NCI-H446 treated with DMSO at 0.1 percent for 48 hours (cell line): Measurements from ENCODE around the gene FBXO44.
A peak's percentile ranks its signal among the peaks of the same experiment; 100 is the strongest.
"Not testable (repeated sequence)": the region's sequence is repeated elsewhere in the genome, so short reads cannot be mapped to it uniquely, and the experiment has no call there.

Source experiments
- DNase-seq: peaks from one replicate; lab custom pipeline; 2025; lab: John Stamatoyannopoulos, UW

The FBXO44 gene, protein sequence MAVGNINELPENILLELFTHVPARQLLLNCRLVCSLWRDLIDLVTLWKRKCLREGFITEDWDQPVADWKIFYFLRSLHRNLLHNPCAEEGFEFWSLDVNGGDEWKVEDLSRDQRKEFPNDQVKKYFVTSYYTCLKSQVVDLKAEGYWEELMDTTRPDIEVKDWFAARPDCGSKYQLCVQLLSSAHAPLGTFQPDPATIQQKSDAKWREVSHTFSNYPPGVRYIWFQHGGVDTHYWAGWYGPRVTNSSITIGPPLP

DNA sequence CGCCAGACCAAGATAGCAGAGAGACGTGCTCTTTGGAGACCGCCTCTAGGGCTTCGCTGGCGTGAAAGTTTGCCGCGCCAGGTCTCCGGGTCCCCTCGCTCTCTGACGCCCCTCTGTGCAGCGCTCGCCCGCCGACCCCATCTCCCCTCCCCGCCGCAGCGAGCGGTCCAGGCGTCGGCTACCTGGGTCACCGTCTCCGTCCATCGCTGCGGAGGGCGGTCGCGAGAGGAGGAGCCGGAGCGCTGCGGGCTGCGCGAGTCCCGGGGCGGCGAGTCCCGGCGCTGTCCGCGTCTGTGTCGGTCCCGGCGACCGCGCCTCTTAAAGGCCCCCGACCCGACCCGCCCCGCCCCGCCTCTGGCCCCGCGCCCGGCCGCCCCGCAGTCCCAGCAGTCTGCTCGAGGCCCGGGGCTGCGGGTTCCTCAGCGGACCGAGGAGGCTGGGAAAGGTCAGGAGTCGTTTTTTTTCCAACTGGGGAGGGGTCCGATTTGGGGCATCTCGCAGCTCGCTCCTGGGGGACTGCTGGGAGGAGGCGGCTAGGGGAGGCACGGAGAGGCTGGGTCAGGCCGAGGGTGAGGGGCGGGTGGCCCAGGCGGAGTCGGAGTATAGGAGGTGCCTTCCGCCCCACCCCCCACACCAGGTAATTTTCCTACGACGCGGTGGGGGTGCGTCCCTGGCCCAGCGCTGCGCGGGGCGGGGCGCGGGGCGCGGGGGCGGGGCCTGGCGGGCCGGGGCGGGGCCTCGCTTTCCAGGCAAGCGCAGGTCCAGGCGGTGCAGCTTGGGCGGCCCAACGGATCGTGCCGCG, at the start of gene FBXO44, which contains the start of gene FBXO2:
TSS of gene FBXO44 (plus strand) at position 741 of the 802 bp plus-strand sequence. CDS start 959 bp downstream, outside the sequence.
TSS of gene FBXO2 (minus strand) at position 293 of the 802 bp plus-strand sequence. CDS start at position 204, 89 bp downstream.
- DNase-seq = no peak

GRCh38 chr1:11606775-11607174, 47.9 kb upstream of the FBXO44 start:
- DNase-seq = no peak

DNA sequence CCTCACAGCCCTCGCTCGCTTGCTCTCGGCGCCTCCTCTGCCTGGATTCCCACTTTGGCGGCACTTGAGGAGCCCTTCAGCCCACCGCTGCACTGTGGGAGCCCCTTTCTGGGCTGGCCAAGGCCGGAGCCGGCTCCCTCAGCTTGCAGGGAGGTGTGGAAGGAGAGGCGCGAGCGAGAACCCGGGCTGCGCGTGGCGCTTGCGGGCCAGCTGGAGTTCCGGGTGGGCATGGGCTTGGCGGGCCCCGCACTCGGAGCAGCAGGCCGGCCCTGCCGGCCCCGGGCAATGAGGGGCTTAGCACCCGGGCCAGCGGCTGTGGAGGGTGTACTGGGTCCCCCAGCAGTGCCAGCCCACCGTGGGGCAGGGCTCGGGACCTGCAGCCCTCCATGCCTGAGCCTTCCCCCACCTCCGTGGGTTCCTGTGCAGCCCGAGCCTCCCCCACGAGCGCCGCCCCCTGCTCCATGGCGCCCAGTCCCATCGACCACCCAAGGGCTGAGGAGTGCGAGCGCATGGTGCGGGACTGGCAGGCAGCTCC, 46.0 kb upstream of the FBXO44 start:
- DNase-seq = not testable (repeated sequence)

DNA sequence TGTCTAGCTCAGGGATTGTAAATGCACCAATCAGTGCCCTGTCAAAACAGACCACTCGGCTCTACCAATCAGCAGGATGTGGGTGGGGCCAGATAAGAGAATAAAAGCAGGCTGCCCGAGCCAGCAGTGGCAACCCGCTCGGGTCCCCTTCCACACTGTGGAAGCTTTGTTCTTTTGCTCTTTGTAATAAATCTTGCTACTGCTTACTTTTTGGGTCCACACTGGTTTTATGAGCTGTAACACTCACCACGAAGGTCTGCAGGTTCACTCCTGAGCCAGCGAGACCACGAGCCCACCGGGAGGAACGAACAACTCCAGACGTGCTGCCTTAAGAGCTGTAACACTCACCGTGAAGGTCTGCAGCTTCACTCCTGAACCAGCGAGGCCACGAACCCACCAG, 45.3 kb upstream of the FBXO44 start:
- not testable (repeated sequence) for DNase-seq

DNA sequence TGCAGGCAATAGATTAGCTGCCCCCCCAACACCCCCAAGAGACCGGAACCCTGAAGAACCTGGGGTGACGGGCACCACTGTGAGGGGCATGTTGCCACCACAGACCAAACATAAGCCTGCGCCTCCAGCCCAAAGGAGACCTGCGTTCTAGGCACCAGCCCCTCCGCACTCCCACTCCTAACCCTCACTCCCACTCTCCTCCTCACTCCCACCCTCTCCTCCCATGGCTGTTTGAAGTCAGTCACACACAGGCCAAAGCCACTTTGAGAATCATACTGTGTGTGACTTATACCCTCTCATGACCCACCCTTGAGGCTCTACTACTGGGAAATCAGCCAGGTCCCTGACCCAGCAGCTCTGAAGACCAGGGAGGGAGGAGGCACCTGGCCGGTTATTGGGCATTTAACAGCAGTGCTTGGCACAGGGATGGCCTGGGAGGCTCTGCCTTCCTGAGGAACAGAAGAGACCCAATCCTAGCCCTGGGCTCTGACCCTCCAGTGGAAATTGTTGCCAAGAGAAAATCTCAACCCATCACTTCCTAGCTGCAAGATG, 44.0 kb upstream of the FBXO44 start:
- no peak for DNase-seq

DNA sequence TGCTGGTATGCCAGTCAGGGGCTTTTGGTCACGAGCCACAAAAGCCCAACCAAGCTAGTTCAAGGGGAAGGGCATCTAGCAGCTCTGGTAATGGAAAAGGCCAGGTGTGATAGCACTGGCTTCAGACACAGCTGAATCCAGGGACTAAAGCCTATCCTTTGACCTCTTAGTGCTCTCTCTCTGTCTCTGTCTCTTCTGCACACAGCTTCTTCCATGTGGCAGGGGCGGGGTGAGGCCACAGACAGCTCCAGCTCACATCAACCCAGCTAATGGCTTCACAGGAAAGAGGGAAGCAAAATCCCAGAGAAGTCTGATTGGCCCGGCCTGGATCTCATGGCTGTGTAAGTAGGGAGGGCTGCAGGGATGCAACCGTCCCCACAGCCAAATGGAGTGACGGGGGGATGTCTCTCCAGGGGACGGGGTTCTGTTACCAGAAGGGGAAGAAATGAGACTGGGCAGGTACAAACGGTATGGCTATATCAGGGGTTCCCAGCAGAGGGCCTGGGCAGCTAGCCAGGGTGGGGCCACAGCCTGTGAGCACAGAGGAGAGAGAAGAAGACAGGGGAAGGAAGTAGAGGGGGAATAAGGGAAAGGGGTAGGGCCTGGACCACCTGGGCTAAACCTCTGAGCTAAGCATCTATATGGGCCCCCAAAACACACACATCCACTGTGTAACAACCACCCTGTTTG, 42.9 kb upstream of the FBXO44 start:
- DNase-seq = no peak

- no peak for DNase-seq
Observed at GRCh38 chr1:11613347-11613746, 41.3 kb upstream of the FBXO44 start.

DNA sequence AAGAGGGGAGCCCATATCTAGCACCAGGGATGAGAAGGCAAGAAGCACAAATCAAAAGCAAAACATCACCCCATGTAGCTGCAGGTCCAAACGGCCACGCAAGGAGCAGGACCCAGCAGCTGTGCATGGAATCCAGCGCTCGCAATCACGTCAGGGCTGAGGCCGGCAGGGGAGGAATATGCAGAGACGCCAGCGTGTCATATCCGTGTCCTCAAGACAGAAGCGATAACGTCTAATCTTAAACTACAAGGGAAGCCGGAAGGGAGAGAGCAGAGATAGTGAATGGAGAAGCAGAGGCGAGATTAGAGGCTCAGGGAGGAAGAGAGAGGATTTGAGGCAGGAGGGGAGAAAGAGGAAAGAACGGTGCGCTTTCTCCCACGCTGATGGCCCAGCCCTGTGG, 39.6 kb upstream of the FBXO44 start:
- DNase-seq = no peak

DNA sequence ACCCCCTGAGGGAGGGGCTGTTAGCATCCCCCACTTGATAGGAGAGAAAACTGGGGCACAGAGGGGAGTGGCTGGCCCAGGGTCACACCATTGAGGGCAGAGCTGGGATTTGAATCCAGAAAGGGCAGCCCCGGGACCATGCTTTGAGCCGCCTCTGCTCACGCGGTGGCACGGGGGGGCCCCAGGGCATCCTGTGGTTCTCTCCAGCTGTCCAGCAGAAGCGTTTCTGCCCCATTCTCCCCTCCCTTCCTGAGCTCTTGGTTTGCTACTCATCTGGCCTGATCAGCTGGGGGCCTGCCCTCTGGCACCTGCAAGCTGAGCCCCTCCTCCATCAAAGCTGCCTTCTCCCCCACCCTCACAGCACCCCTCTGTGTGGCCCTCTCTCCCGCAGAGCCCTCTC, 37.9 kb upstream of the FBXO44 start:
- DNase-seq = no peak

GRCh38 chr1:11617314-11617713, 37.4 kb upstream of the FBXO44 start:
- DNase-seq = peak; percentile 94

- DNase-seq = no peak
Observed at GRCh38 chr1:11617741-11618140, 36.9 kb upstream of the FBXO44 start.

- no peak for DNase-seq
Observed at GRCh38 chr1:11620405-11620804, 34.3 kb upstream of the FBXO44 start.

DNA sequence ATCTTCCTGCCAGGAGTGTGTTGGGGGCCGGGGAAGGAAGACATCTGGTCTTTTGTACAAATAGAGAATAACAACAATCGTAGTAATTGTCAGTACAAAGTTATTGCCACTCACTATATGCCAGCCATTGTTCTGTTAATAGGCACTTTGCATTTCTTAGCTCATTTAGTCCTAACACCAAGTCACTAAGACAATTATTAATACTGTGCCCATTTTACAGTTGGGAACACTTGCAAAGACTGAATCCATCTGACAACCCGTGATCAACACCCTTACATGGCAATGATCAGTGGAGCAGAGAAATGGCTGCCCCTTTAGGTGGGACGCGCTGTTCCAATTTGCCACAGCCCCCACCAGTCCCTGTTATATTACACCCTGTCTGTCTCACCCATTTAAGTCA, 33.8 kb upstream of the FBXO44 start:
- no peak for DNase-seq

GRCh38 chr1:11622398-11622797, 32.3 kb upstream of the FBXO44 start:
- DNase-seq = no peak

GRCh38 chr1:11623702-11624101, 31.0 kb upstream of the FBXO44 start:
- DNase-seq = no peak

DNA sequence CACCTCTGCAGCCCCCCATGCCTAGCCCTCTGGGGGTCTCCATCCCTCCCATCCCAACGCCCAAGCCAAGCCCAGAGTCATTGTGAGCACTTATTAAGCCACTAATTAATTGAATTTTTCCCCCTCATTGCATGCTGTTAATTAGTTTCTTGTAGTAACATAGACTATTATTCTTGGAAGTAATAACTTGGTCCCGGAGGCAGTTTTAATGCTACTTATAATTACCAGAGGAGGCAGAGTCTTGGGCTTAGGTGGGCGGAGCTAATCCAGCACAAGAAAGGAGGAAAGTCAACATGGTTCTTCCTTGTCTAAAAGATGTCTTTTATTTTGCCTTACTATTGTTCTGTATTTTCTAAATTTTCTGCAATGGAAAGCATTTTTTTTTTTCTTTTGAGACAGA, 28.1 kb upstream of the FBXO44 start:
- DNase-seq = no peak

GRCh38 chr1:11628767-11629166, 25.9 kb upstream of the FBXO44 start:
- DNase-seq = no peak

- peak; percentile 31 for DNase-seq
Observed at GRCh38 chr1:11629184-11630016, 25.3 kb upstream of the FBXO44 start.

- DNase-seq = no peak
Observed at GRCh38 chr1:11634365-11635192, 20.1 kb upstream of the FBXO44 start.

GRCh38 chr1:11638121-11638520, 16.6 kb upstream of the FBXO44 start:
- no peak for DNase-seq
